Left ventricle myocardium inferior (tissue), 1 donor: ENCODE data around the gene HOXD8. TPM values are rescaled to one million over a fixed set of nuclear protein-coding genes. Genes with fewer than 3 reads are reported as not detected.

Experiments used
- DNase-seq: peaks from one replicate; pipeline ENCODE4 v3.0.0-alpha.2; 2020
- H3K27ac ChIP-seq: fragments of 200-600 bp; replicated peaks from 2 replicates; pipeline ENCODE4 v1.8.0; 2021
- H3K27me3 ChIP-seq: fragments of 200-600 bp; 2 replicates; pipeline ENCODE4 v1.8.0; 2021; ENCODE audit warnings: low read depth
- H3K36me3 ChIP-seq: fragments of 200-600 bp; 2 replicates; pipeline ENCODE4 v1.8.0; 2021
- H3K4me1 ChIP-seq: fragments of 200-600 bp; 2 replicates; pipeline ENCODE4 v1.8.0; 2021
- H3K4me3 ChIP-seq: fragments of 200-600 bp; 2 replicates; pipeline ENCODE4 v1.8.0; 2021; ENCODE audit warnings: mild to moderate bottlenecking, moderate library complexity
- H3K9me3 ChIP-seq: fragments of 200-600 bp; replicated peaks from 2 replicates; pipeline ENCODE4 v1.8.0; 2021
- CTCF ChIP-seq: fragments of 200-600 bp; IDR thresholded peaks from 2 replicates; pipeline ENCODE4 v1.8.0; 2021; ENCODE audit warnings: antibody characterized with exemption, mild to moderate bottlenecking, borderline replicate concordance
- intact Hi-C: fragments of 100-400 bp; cut with micrococcal nuclease; formaldehyde crosslinking; loops from one replicate; pipeline ENCODE4 v1.11.0; 2022
- total RNA-seq: library from RNA; stranded (reverse); fragmentation: NEBNext Ultra II Directional; extraction: Animal tissue kit (Norgen Biotek cat#: 25700); gene quantifications from one replicate; pipeline ENCODE4 v1.2.1, GENCODE V29; 2021
- donor health status: DM: no; HTN: yes; CAD: no; lungs with severe emphysema.

Gene HOXD8
- total RNA-seq, 1 donor from 2014 or later, result 0.14 TPM

- no peak for TF ChIP-seq CTCF
- Histone ChIP-seq H3K27me3 (peaks cover 100% of the 10 kb centered on the region), H3K4me1 (peaks cover 51% of the 10 kb centered on the region), H3K36me3 (no peaks in the 10 kb centered on the region), H3K27ac (no peak overlapping the region), H3K4me3 (no peak overlapping the region), H3K9me3 (no peaks in the 10 kb centered on the region)
- intact Hi-C loops, result no loop called here
- no peak for DNase-seq
Observed at GRCh38 chr2:176102309-176102866, 27.1 kb upstream of the HOXD8 start.

- Histone ChIP-seq H3K27ac (no peak overlapping the region), H3K9me3 (no peaks in the 10 kb centered on the region), H3K4me3 (no peak overlapping the region), H3K4me1 (peaks cover 49% of the 10 kb centered on the region), H3K27me3 (peaks cover 99% of the 10 kb centered on the region), H3K36me3 (no peaks in the 10 kb centered on the region)
- no peak for TF ChIP-seq CTCF
- DNase-seq, result no peak
- intact Hi-C loops, result no loop called here
Observed at GRCh38 chr2:176103194-176103593, 26.3 kb upstream of the HOXD8 start.

- intact Hi-C loops, result no loop called here
- no peak for TF ChIP-seq CTCF
- H3K4me1 ChIP-seq, result peaks cover 49% of the 10 kb centered on the region
- DNase-seq, result no peak
- no peak overlapping the region for H3K27ac ChIP-seq
- peaks cover 99% of the 10 kb centered on the region for H3K27me3 ChIP-seq
- H3K4me3 ChIP-seq, result peak overlapping the region; percentile 19
- H3K36me3 ChIP-seq, result no peaks in the 10 kb centered on the region
- no peaks in the 10 kb centered on the region for H3K9me3 ChIP-seq
Observed at GRCh38 chr2:176103742-176104315, 25.7 kb upstream of the HOXD8 start.

GRCh38 chr2:176104316-176105077 lies 25.0 kb upstream of the HOXD8 start:
- intact Hi-C loops, result no loop called here
- Histone ChIP-seq H3K9me3 (no peaks in the 10 kb centered on the region), H3K4me1 (peaks cover 54% of the 10 kb centered on the region), H3K27me3 (peaks cover 99% of the 10 kb centered on the region), H3K36me3 (no peaks in the 10 kb centered on the region), H3K27ac (no peak overlapping the region), H3K4me3 (peak overlapping the region; percentile 19)
- TF ChIP-seq CTCF, result no peak
- no peak for DNase-seq

GRCh38 chr2:176105078-176105729 lies 24.3 kb upstream of the HOXD8 start:
- H3K27ac ChIP-seq, result no peak overlapping the region
- DNase-seq, result no peak
- H3K4me1 ChIP-seq, result peaks cover 48% of the 10 kb centered on the region
- TF ChIP-seq CTCF, result no peak
- no peaks in the 10 kb centered on the region for H3K9me3 ChIP-seq
- no peaks in the 10 kb centered on the region for H3K36me3 ChIP-seq
- intact Hi-C loops, result no loop called here
- peak overlapping the region; percentile 19 for H3K4me3 ChIP-seq
- peaks cover 99% of the 10 kb centered on the region for H3K27me3 ChIP-seq
